ENCODE results near the gene NKRF.

GRCh38 chrX:119635179-119635578, 29.0 kb upstream of the NKRF start:
- TF ChIP-seq CTCF (IDR thresholded peaks at IDR 0.05 in 2 of 3, conservative IDR thresholded peaks at IDR 0.05 in 1 of 3; ENCODE audit: insufficient read depth in 2 of 3, low read depth in 1 of 3, low read length in 3 of 3) (no peak), SMARCE1 (IDR thresholded peaks at IDR 0.05) (no peak), E2F1 (CRISPR knock-in tag; IDR thresholded peaks at IDR 0.05) (no peak), PBX2 (CRISPR knock-in tag; IDR thresholded peaks at IDR 0.05; ENCODE audit: low read depth) (no peak), PBX2 (tag; conservative IDR thresholded peaks at IDR 0.05; ENCODE audit: low read depth) (no peak), FOS (IDR thresholded peaks at IDR 0.05; ENCODE audit: extremely low read depth, insufficient read length) (no peak), ZHX1 (conservative IDR thresholded peaks at IDR 0.05; ENCODE audit: low read length) (no peak), MTA2 (IDR thresholded peaks at IDR 0.05; ENCODE audit: low read depth) (no peak), SREBF2 (CRISPR knock-in tag; IDR thresholded peaks at IDR 0.05) (no peak), ZNF263 (CRISPR knock-in tag; IDR thresholded peaks at IDR 0.05; ENCODE audit: borderline replicate concordance) (no peak), TAF7 (tag; IDR thresholded peaks at IDR 0.05) (no peak), POLR2A (conservative IDR thresholded peaks at IDR 0.05) (no peak), CHD4 (IDR thresholded peaks at IDR 0.05; ENCODE audit: insufficient read depth, insufficient replicate concordance, low read depth, low read length, poor library complexity, severe bottlenecking) (no peak), TCF7L2 (IDR thresholded peaks at IDR 0.05; ENCODE audit: low read depth, low read length) (no peak), JUN (IDR thresholded peaks at IDR 0.05; ENCODE audit: borderline replicate concordance, low read depth, low read length) (no peak), JUN (CRISPR knock-in tag; IDR thresholded peaks at IDR 0.05; ENCODE audit: borderline replicate concordance) (no peak)
